Neural progenitor cell (in vitro differentiated cells): Measurements from ENCODE around the gene CASQ1. TPM values are rescaled to one million over a fixed set of nuclear protein-coding genes. Genes with fewer than 3 reads are reported as not detected.

Experiments
- DNase-seq: peaks from one replicate; pipeline ENCODE4 v3.0.0-alpha.2; 2016; ENCODE audit warnings: low spot score
- H2AFZ ChIP-seq: fragments of 200-600 bp; sonication (generic); replicated peaks from 2 replicates; pipeline ENCODE4 v1.6.1; 2016; ENCODE audit warnings: antibody characterized with exemption
- H3F3A ChIP-seq: fragments of 200-600 bp; sonication (generic); 2 replicates; pipeline ENCODE4 v1.6.1; 2016; ENCODE audit warnings: antibody characterized with exemption, low read depth
- H3K27ac ChIP-seq: fragments of 200-600 bp; sonication (generic); 2 replicates; pipeline ENCODE4 v1.5.1; 2016; ENCODE audit warnings: mild to moderate bottlenecking
- H3K27me3 ChIP-seq: fragments of 200-600 bp; sonication (generic); 2 replicates; pipeline ENCODE4 v1.6.1; 2016; ENCODE audit warnings: mild to moderate bottlenecking, moderate library complexity
- H3K36me3 ChIP-seq: fragments of 200-600 bp; sonication (generic); 2 replicates; pipeline ENCODE4 v1.5.1; 2016
- H3K4me1 ChIP-seq: fragments of 200-600 bp; sonication (generic); 2 replicates; pipeline ENCODE4 v1.6.1; 2016; ENCODE audit warnings: mixed run types
- H3K4me2 ChIP-seq: fragments of 200-600 bp; sonication (generic); 2 replicates; pipeline ENCODE4 v1.6.1; 2016
- H3K4me3 ChIP-seq: fragments of 200-600 bp; sonication (generic); 2 replicates; pipeline ENCODE4 v1.5.1; 2016
- H3K79me2 ChIP-seq: fragments of 200-600 bp; sonication (generic); 2 replicates; pipeline ENCODE4 v1.6.1; 2016; ENCODE audit warnings: low read depth
- H3K9ac ChIP-seq: fragments of 200-600 bp; sonication (generic); 2 replicates; pipeline ENCODE4 v1.6.1; 2016
- H3K9me3 ChIP-seq: fragments of 200-600 bp; sonication (generic); 2 replicates; pipeline ENCODE4 v1.5.1; 2016; ENCODE audit warnings: low read depth
- H4K20me1 ChIP-seq: fragments of 200-600 bp; sonication (generic); 2 replicates; pipeline ENCODE4 v1.6.1; 2016; ENCODE audit warnings: low read depth
- H3K27ac Mint-ChIP-seq: 3 replicates; pipeline ENCODE4 v1.8.0; 2021; ENCODE audit warnings: mixed read lengths
- H3K27me3 Mint-ChIP-seq: 2 replicates; pipeline ENCODE4 v1.8.0; 2022; ENCODE audit warnings: low read depth, mild to moderate bottlenecking, inconsistent platforms, moderate library complexity, mixed read lengths; ENCODE audit not compliant: insufficient read depth
- H3K36me3 Mint-ChIP-seq: 3 replicates; pipeline ENCODE4 v1.8.0; 2021; ENCODE audit warnings: mixed read lengths
- H3K4me1 Mint-ChIP-seq: 3 replicates; pipeline ENCODE4 v1.8.0; 2021; ENCODE audit warnings: mixed read lengths
- H3K4me3 Mint-ChIP-seq: 3 replicates; pipeline ENCODE4 v1.8.0; 2021; ENCODE audit warnings: mild to moderate bottlenecking, moderate library complexity, mixed read lengths
- H3K9me3 Mint-ChIP-seq: 3 replicates; pipeline ENCODE4 v1.8.0; 2020; ENCODE audit warnings: mixed read lengths
- EZH2 ChIP-seq: fragments of 200-600 bp; sonication (generic); IDR thresholded peaks from 2 replicates; pipeline ENCODE4 v1.6.1; 2017; ENCODE audit warnings: antibody characterized with exemption, mild to moderate bottlenecking, moderate library complexity
- EZH2phosphoT487 ChIP-seq: fragments of 200-600 bp; sonication (generic); IDR thresholded peaks from 2 replicates; pipeline ENCODE4 v1.6.1; 2017; ENCODE audit warnings: antibody characterized with exemption
- total RNA-seq: library from RNA; depleted of rRNA; stranded (reverse); fragments of >200 nt; gene quantifications from 2 replicates; pipeline ENCODE4 v1.2.3, GENCODE V29; 2015; ENCODE audit warnings: low replicate concordance
- TF ChIP-seq, protein P1 (sequence below): fragments of 200-600 bp; sonication (generic); IDR thresholded peaks from 2 replicates; pipeline ENCODE4 v1.5.1; 2017; ENCODE audit warnings: antibody characterized with exemption, mild to moderate bottlenecking

CASQ1 gene
- total RNA-seq, 1 donor from 2014 or later: not detected

GRCh38 chr1:160193091-160193819 is 2.9 kb downstream of the CASQ1 start:
- Histone ChIP-seq H3K36me3 (no peaks in the 10 kb centered on the region), H3K79me2 (no peaks in the 10 kb centered on the region), H2AFZ (peak overlapping the region; percentile 82), H3K9me3 (no peaks in the 10 kb centered on the region), H3K4me2 (peak overlapping the region; percentile 53), H3K4me3 (no peak overlapping the region), H3K27me3 (no peaks in the 10 kb centered on the region), H3F3A (no peaks in the 10 kb centered on the region), H4K20me1 (no peaks in the 10 kb centered on the region), H3K9ac (no peak overlapping the region), H3K4me1 (peaks cover 16% of the 10 kb centered on the region), H3K27ac (no peak overlapping the region)
- DNase-seq: peak; percentile 93
- Mint-ChIP-seq H3K4me3 (no peak overlapping the region), H3K36me3 (no peaks in the 10 kb centered on the region), H3K27me3 (peaks cover 9% of the 10 kb centered on the region), H3K9me3 (no peaks in the 10 kb centered on the region), H3K4me1 (peaks cover 17% of the 10 kb centered on the region), H3K27ac (no peak overlapping the region)
- TF ChIP-seq EZH2phosphoT487: no peak
- TF ChIP-seq, protein P1, sequence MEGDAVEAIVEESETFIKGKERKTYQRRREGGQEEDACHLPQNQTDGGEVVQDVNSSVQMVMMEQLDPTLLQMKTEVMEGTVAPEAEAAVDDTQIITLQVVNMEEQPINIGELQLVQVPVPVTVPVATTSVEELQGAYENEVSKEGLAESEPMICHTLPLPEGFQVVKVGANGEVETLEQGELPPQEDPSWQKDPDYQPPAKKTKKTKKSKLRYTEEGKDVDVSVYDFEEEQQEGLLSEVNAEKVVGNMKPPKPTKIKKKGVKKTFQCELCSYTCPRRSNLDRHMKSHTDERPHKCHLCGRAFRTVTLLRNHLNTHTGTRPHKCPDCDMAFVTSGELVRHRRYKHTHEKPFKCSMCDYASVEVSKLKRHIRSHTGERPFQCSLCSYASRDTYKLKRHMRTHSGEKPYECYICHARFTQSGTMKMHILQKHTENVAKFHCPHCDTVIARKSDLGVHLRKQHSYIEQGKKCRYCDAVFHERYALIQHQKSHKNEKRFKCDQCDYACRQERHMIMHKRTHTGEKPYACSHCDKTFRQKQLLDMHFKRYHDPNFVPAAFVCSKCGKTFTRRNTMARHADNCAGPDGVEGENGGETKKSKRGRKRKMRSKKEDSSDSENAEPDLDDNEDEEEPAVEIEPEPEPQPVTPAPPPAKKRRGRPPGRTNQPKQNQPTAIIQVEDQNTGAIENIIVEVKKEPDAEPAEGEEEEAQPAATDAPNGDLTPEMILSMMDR: peak; percentile 95
- TF ChIP-seq EZH2: no peak

DNA sequence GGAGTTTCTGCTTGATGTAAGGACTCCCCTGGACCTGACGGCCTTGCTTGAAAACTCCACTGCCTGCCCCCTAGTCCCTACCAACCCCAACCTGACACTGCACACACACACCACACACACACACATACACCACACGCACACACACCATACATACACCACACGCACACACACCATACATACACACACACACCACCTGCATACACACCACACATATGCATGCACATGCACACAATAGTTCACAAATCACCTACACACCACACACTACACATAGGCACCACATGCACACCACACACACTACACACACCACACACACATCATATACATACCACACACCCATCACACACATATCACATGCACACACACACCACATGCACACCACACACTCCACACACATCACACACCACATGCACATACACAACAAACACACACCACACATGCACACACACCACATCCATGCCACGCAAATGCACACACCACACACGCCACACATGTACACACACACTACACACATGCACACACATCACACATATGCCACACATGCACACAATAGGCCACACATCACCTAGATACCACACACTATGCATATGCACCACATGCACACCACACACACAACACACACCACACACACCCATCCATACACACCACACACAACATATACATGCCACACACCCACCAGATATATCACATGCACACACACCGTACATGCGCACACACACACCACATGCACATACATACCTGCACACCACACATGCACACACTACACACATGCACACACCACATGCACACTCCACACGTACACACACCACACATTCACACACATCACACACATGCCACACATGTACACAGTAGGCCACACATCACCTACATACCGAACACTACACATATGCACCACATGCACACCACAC is 3.7 kb downstream of the CASQ1 start:
- no peak overlapping the region for H3K9ac ChIP-seq
- Mint-ChIP-seq H3K36me3 (no peaks in the 10 kb centered on the region), H3K27me3 (peaks cover 6% of the 10 kb centered on the region), H3K4me3 (no peak overlapping the region), H3K4me1 (peaks cover 15% of the 10 kb centered on the region), H3K9me3 (no peaks in the 10 kb centered on the region), H3K27ac (no peak overlapping the region)
- H3F3A ChIP-seq: no peaks in the 10 kb centered on the region
- no peak for DNase-seq
- no peak overlapping the region for H3K27ac ChIP-seq
- peak overlapping the region; percentile 82 for H2AFZ ChIP-seq
- no peaks in the 10 kb centered on the region for H3K79me2 ChIP-seq
- no peaks in the 10 kb centered on the region for H3K9me3 ChIP-seq
- peaks cover 16% of the 10 kb centered on the region for H3K4me1 ChIP-seq
- H3K4me2 ChIP-seq: no peak overlapping the region
- H3K36me3 ChIP-seq: no peaks in the 10 kb centered on the region
- no peaks in the 10 kb centered on the region for H3K27me3 ChIP-seq
- no peak overlapping the region for H3K4me3 ChIP-seq
- TF ChIP-seq EZH2phosphoT487 (no peak), EZH2 (no peak)
- TF ChIP-seq, protein P1: no peak
- no peaks in the 10 kb centered on the region for H4K20me1 ChIP-seq

- Histone ChIP-seq H3K4me1 (peaks cover 11% of the 10 kb centered on the region), H3K4me3 (no peak overlapping the region), H3K27me3 (no peaks in the 10 kb centered on the region), H4K20me1 (no peaks in the 10 kb centered on the region), H3K27ac (no peak overlapping the region), H3F3A (no peaks in the 10 kb centered on the region), H3K79me2 (no peaks in the 10 kb centered on the region), H3K36me3 (no peaks in the 10 kb centered on the region), H2AFZ (no peak overlapping the region), H3K9me3 (no peaks in the 10 kb centered on the region), H3K9ac (no peak overlapping the region), H3K4me2 (no peak overlapping the region)
- Mint-ChIP-seq H3K27me3 (peaks cover 6% of the 10 kb centered on the region), H3K9me3 (no peaks in the 10 kb centered on the region), H3K4me1 (peaks cover 10% of the 10 kb centered on the region), H3K27ac (no peak overlapping the region), H3K36me3 (no peaks in the 10 kb centered on the region), H3K4me3 (no peak overlapping the region)
- TF ChIP-seq EZH2: no peak
- TF ChIP-seq, protein P1: no peak
- no peak for TF ChIP-seq EZH2phosphoT487
- no peak for DNase-seq
Observed at GRCh38 chr1:160194737-160195059, 4.3 kb downstream of the CASQ1 start.
